ENCODE data around the gene BCL6. TPM values are rescaled to one million over a fixed set of nuclear protein-coding genes. Genes with fewer than 3 reads are reported as not detected.

BCL6 gene
- total RNA-seq, 1 donor from 2014 or later, result 46.2 TPM

GRCh38 chr3:187694801-187695200 lies 50.5 kb downstream of the BCL6 start:
- DNase-seq (ENCODE audit: low read depth), result peak; percentile 64
- no peaks in the 10 kb centered on the region for H4K20me1 ChIP-seq (ENCODE audit: insufficient read depth, low read length)
- no peaks in the 10 kb centered on the region for H3K36me3 ChIP-seq (ENCODE audit: insufficient read depth, low read length)
- Mint-ChIP-seq H3K9me3 (ENCODE audit: unreplicated experiment) (peaks cover 10% of the 10 kb centered on the region), H3K4me3 (ENCODE audit: unreplicated experiment) (no peak overlapping the region), H3K4me1 (ENCODE audit: low read depth, unreplicated experiment) (peaks cover 12% of the 10 kb centered on the region), H3K27ac (ENCODE audit: unreplicated experiment) (peak overlapping the region; percentile 45), H3K36me3 (ENCODE audit: low read depth, unreplicated experiment) (no peaks in the 10 kb centered on the region), H3K27me3 (ENCODE audit: low read depth, unreplicated experiment) (peaks cover 33% of the 10 kb centered on the region)
- H2AFZ ChIP-seq (ENCODE audit: low read depth, low read length), result no peak overlapping the region
- no peak for FAIRE-seq
- H3K79me2 ChIP-seq (ENCODE audit: insufficient read depth, low read length), result no peaks in the 10 kb centered on the region
- no peak overlapping the region for H3K4me2 ChIP-seq (ENCODE audit: low read length)
- no peak overlapping the region for H3K4me3 ChIP-seq (ENCODE audit: insufficient read depth, low read depth, low read length)
- no peaks in the 10 kb centered on the region for H3K9me3 ChIP-seq (ENCODE audit: insufficient read depth, low read depth, low read length)
- no peak overlapping the region for H3K27ac ChIP-seq (ENCODE audit: low read depth, low read length)
- TF ChIP-seq EZH2 (IDR thresholded peaks at IDR 0.05; ENCODE audit: insufficient read depth, low read length) (no peak), CTCF (IDR thresholded peaks at IDR 0.05; ENCODE audit: insufficient read depth, low read depth, low read length) (no peak)
- H3K4me1 ChIP-seq (ENCODE audit: insufficient read depth, low read length), result no peaks in the 10 kb centered on the region
- no peak overlapping the region for H3K9ac ChIP-seq (ENCODE audit: low read length)
- H3K27me3 ChIP-seq (ENCODE audit: insufficient read depth, low read length), result peaks cover 16% of the 10 kb centered on the region

- Histone ChIP-seq H3K4me3 (ENCODE audit: insufficient read depth, low read depth, low read length) (no peak overlapping the region), H2AFZ (ENCODE audit: low read depth, low read length) (no peak overlapping the region), H3K9ac (ENCODE audit: low read length) (no peak overlapping the region), H3K36me3 (ENCODE audit: insufficient read depth, low read length) (no peaks in the 10 kb centered on the region), H3K4me1 (ENCODE audit: insufficient read depth, low read length) (no peaks in the 10 kb centered on the region), H3K27me3 (ENCODE audit: insufficient read depth, low read length) (peaks cover 19% of the 10 kb centered on the region), H3K4me2 (ENCODE audit: low read length) (no peak overlapping the region), H3K79me2 (ENCODE audit: insufficient read depth, low read length) (no peaks in the 10 kb centered on the region), H4K20me1 (ENCODE audit: insufficient read depth, low read length) (no peaks in the 10 kb centered on the region), H3K9me3 (ENCODE audit: insufficient read depth, low read depth, low read length) (no peaks in the 10 kb centered on the region), H3K27ac (ENCODE audit: low read depth, low read length) (no peak overlapping the region)
- peaks cover 31% of the 10 kb centered on the region for H3K27me3 Mint-ChIP-seq (ENCODE audit: low read depth, unreplicated experiment)
- DNase-seq (ENCODE audit: low read depth) (no peak), FAIRE-seq (no peak)
- peaks cover 8% of the 10 kb centered on the region for H3K9me3 Mint-ChIP-seq (ENCODE audit: unreplicated experiment)
- H3K4me1 Mint-ChIP-seq (ENCODE audit: low read depth, unreplicated experiment), result peaks cover 12% of the 10 kb centered on the region
- TF ChIP-seq EZH2 (IDR thresholded peaks at IDR 0.05; ENCODE audit: insufficient read depth, low read length) (no peak), CTCF (IDR thresholded peaks at IDR 0.05; ENCODE audit: insufficient read depth, low read depth, low read length) (no peak)
- H3K27ac Mint-ChIP-seq (ENCODE audit: unreplicated experiment), result no peak overlapping the region
- H3K4me3 Mint-ChIP-seq (ENCODE audit: unreplicated experiment), result no peak overlapping the region
- no peaks in the 10 kb centered on the region for H3K36me3 Mint-ChIP-seq (ENCODE audit: low read depth, unreplicated experiment)
Measured at GRCh38 chr3:187693431-187693830, 51.8 kb downstream of the BCL6 start.

- FAIRE-seq (no peak), DNase-seq (ENCODE audit: low read depth) (peak; percentile 47)
- H3K27me3 ChIP-seq (ENCODE audit: insufficient read depth, low read length), result peaks cover 13% of the 10 kb centered on the region
- no peak overlapping the region for H3K4me3 Mint-ChIP-seq (ENCODE audit: unreplicated experiment)
- no peak overlapping the region for H2AFZ ChIP-seq (ENCODE audit: low read depth, low read length)
- no peak overlapping the region for H3K9ac ChIP-seq (ENCODE audit: low read length)
- no peak overlapping the region for H3K4me3 ChIP-seq (ENCODE audit: insufficient read depth, low read depth, low read length)
- no peaks in the 10 kb centered on the region for H3K36me3 Mint-ChIP-seq (ENCODE audit: low read depth, unreplicated experiment)
- H3K4me1 ChIP-seq (ENCODE audit: insufficient read depth, low read length), result no peaks in the 10 kb centered on the region
- no peak overlapping the region for H3K27ac ChIP-seq (ENCODE audit: low read depth, low read length)
- peaks cover 1% of the 10 kb centered on the region for H3K4me1 Mint-ChIP-seq (ENCODE audit: low read depth, unreplicated experiment)
- no peak overlapping the region for H3K4me2 ChIP-seq (ENCODE audit: low read length)
- H3K79me2 ChIP-seq (ENCODE audit: insufficient read depth, low read length), result no peaks in the 10 kb centered on the region
- H3K36me3 ChIP-seq (ENCODE audit: insufficient read depth, low read length), result no peaks in the 10 kb centered on the region
- peaks cover 16% of the 10 kb centered on the region for H3K27me3 Mint-ChIP-seq (ENCODE audit: low read depth, unreplicated experiment)
- no peaks in the 10 kb centered on the region for H4K20me1 ChIP-seq (ENCODE audit: insufficient read depth, low read length)
- no peak overlapping the region for H3K27ac Mint-ChIP-seq (ENCODE audit: unreplicated experiment)
- TF ChIP-seq CTCF (IDR thresholded peaks at IDR 0.05; ENCODE audit: insufficient read depth, low read depth, low read length) (no peak), EZH2 (IDR thresholded peaks at IDR 0.05; ENCODE audit: insufficient read depth, low read length) (no peak)
- peaks cover 2% of the 10 kb centered on the region for H3K9me3 ChIP-seq (ENCODE audit: insufficient read depth, low read depth, low read length)
- peaks cover 16% of the 10 kb centered on the region for H3K9me3 Mint-ChIP-seq (ENCODE audit: unreplicated experiment)
Measured at GRCh38 chr3:187689984-187690383, 55.3 kb downstream of the BCL6 start.
